Measurements from ENCODE around the gene LBHD2. TPM values are rescaled to one million over a fixed set of nuclear protein-coding genes. Genes with fewer than 3 reads are reported as not detected.

Gene LBHD2
- total and polyA plus RNA-seq, 2 of the 13 experiments (the other 11 are each of a cell fraction or from before 2014, with no cell fraction given), result 0.67 to 1.00 TPM

DNA sequence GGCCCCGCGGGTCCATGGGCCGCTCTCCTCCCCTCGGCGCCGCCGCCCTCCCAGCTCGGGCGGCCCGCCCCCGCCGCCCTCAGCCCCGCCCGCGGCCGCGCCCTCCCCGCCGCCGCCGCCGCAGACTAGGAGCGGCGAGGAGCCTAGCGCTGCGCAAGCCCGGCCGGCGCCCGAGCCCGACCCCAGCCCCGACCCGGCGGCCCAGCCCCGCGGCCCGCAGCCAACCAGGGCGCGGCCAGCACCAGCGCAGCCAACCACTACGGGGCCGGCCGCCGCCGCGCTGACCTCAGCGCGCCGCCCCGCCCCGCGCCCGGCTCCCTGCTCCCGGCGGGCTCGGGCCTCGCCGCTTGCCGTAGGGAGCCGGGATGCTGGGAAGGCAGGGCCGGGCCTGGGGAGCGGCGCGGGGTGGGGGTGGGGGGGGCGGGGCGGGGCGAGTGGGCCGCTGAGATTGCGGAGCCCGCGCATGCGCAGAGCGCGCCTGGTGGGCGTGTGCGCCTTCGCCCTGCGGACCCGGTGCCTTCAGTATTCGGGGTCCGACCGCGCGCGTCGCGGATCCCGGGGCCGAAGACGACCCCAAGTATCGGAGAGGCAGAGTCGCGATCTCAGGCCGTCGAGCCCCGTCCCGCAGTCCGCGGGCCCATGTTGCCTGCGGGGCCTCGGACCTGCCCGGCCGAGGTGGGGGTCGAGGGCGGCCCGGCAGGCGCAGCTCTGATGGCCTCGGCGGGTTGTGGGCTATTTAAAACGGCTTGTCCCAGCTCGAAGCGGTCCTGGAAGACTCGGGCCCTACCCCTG is 26.4 kb upstream of the LBHD2 start, which contains the start of gene CDC42BPB (continued):
- TF ChIP-seq PAWR (CRISPR knock-in tag; IDR thresholded peaks at IDR 0.05; ENCODE audit: borderline replicate concordance) (no peak), ZNF672 (CRISPR knock-in tag; IDR thresholded peaks at IDR 0.05) (no peak), MAZ (IDR thresholded peaks at IDR 0.05; ENCODE audit: borderline replicate concordance, low read depth, low read length) (peak; percentile 14; the same call in 1 of the 2 replicates), MAZ (CRISPR knock-in tag; IDR thresholded peaks at IDR 0.05; ENCODE audit: low read depth) (peak; percentile 27; the same call in 1 of the 2 replicates), SALL2 (CRISPR knock-in tag; IDR thresholded peaks at IDR 0.05) (no peak), ZKSCAN1 (IDR thresholded peaks at IDR 0.05; ENCODE audit: low read length) (no peak), PRMT3 (CRISPR knock-in tag; IDR thresholded peaks at IDR 0.05; ENCODE audit: borderline replicate concordance, low read depth) (no peak), ZNF501 (CRISPR knock-in tag; IDR thresholded peaks at IDR 0.05) (peak; percentile 50; the same call in 1 of the 2 replicates), ZNF878 (CRISPR knock-in tag; IDR thresholded peaks at IDR 0.05) (no peak), KLF6 (CRISPR knock-in tag; IDR thresholded peaks at IDR 0.05) (no peak), HNRNPK (IDR thresholded peaks at IDR 0.05; ENCODE audit: low read depth, low read length, poor library complexity, severe bottlenecking) (peak; percentile 91), HDAC2 (CRISPR knock-in tag; IDR thresholded peaks at IDR 0.05) (no peak), SAFB2 (CRISPR knock-in tag; IDR thresholded peaks at IDR 0.05; ENCODE audit: borderline replicate concordance, low read depth) (no peak), ZNF124 (CRISPR knock-in tag; IDR thresholded peaks at IDR 0.05) (no peak), CC2D1A (CRISPR knock-in tag; IDR thresholded peaks at IDR 0.05) (no peak), ZNF563 (CRISPR knock-in tag; IDR thresholded peaks at IDR 0.05) (peak; percentile 53), MTF2 (CRISPR knock-in tag; IDR thresholded peaks at IDR 0.05; ENCODE audit: borderline replicate concordance) (no peak), BRD4 (CRISPR knock-in tag; IDR thresholded peaks at IDR 0.05) (no peak), LCORL (IDR thresholded peaks at IDR 0.05) (no peak), LCORL (CRISPR knock-in tag; IDR thresholded peaks at IDR 0.05) (no peak; the same call in 1 of the 2 replicates)
- TF ChIP-seq, protein P1, sequence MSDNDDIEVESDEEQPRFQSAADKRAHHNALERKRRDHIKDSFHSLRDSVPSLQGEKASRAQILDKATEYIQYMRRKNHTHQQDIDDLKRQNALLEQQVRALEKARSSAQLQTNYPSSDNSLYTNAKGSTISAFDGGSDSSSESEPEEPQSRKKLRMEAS (IDR thresholded peaks at IDR 0.05), result peak; percentile 56
- TF ChIP-seq, protein P2, sequence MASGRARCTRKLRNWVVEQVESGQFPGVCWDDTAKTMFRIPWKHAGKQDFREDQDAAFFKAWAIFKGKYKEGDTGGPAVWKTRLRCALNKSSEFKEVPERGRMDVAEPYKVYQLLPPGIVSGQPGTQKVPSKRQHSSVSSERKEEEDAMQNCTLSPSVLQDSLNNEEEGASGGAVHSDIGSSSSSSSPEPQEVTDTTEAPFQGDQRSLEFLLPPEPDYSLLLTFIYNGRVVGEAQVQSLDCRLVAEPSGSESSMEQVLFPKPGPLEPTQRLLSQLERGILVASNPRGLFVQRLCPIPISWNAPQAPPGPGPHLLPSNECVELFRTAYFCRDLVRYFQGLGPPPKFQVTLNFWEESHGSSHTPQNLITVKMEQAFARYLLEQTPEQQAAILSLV (CRISPR knock-in tag; IDR thresholded peaks at IDR 0.05; ENCODE audit: borderline replicate concordance), result peak; percentile 26; the same call in 1 of the 2 replicates
- TF ChIP-seq, protein P3, sequence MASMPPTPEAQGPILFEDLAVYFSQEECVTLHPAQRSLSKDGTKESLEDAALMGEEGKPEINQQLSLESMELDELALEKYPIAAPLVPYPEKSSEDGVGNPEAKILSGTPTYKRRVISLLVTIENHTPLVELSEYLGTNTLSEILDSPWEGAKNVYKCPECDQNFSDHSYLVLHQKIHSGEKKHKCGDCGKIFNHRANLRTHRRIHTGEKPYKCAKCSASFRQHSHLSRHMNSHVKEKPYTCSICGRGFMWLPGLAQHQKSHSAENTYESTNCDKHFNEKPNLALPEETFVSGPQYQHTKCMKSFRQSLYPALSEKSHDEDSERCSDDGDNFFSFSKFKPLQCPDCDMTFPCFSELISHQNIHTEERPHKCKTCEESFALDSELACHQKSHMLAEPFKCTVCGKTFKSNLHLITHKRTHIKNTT (CRISPR knock-in tag; IDR thresholded peaks at IDR 0.05), result no peak
- TF ChIP-seq, protein P4, sequence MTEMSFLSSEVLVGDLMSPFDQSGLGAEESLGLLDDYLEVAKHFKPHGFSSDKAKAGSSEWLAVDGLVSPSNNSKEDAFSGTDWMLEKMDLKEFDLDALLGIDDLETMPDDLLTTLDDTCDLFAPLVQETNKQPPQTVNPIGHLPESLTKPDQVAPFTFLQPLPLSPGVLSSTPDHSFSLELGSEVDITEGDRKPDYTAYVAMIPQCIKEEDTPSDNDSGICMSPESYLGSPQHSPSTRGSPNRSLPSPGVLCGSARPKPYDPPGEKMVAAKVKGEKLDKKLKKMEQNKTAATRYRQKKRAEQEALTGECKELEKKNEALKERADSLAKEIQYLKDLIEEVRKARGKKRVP (CRISPR knock-in tag; IDR thresholded peaks at IDR 0.05), result no peak
- TF ChIP-seq, protein P5, sequence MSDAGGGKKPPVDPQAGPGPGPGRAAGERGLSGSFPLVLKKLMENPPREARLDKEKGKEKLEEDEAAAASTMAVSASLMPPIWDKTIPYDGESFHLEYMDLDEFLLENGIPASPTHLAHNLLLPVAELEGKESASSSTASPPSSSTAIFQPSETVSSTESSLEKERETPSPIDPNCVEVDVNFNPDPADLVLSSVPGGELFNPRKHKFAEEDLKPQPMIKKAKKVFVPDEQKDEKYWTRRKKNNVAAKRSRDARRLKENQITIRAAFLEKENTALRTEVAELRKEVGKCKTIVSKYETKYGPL (CRISPR knock-in tag; IDR thresholded peaks at IDR 0.05), result no peak
